A549 (cell line): ENCODE data around the gene ZFAND4.

Source experiments
- CEBPB ChIP-seq, 2 experiments: fragments of >200 bp in 1 of 2; sonication (Bioruptor Twin) in 1 of 2; formaldehyde crosslinking in 1 of 2; IDR thresholded peaks; 2 replicates each; pipeline ENCODE4 v1.6.1; 2012 to 2016
- ELK1 ChIP-seq: fragments of 150-350 bp; IDR thresholded peaks from 2 replicates; pipeline ENCODE4 v1.6.1; 2014; ENCODE audit warnings: low read depth, mild to moderate bottlenecking, low read length
- EP300 ChIP-seq, 2 experiments: fragments of >200 bp; sonication (Bioruptor Twin); formaldehyde crosslinking; IDR thresholded peaks; 2 replicates in 1 of 2; 3 replicates in 1 of 2; pipeline ENCODE4 v1.6.1; 2016 to 2017
- FOXS1 ChIP-seq: fragments of 250-450 bp; sonication (Bioruptor Pico); IDR thresholded peaks from 2 replicates; pipeline ENCODE4 v1.5.0; 2020; ENCODE audit warnings: mild to moderate bottlenecking, moderate library complexity
- MAZ ChIP-seq: fragments of 150-350 bp; IDR thresholded peaks from 2 replicates; pipeline ENCODE4 v1.6.1; 2014; ENCODE audit warnings: antibody characterized with exemption, low read depth, low read length, borderline replicate concordance
- MYC ChIP-seq: IDR thresholded peaks from 2 replicates; pipeline ENCODE4 v1.6.1; 2012; ENCODE audit warnings: mild to moderate bottlenecking, inconsistent platforms, low read length, improper control_type of control experiment, borderline replicate concordance
- NFE2L2 ChIP-seq: fragments of 150-350 bp; conservative IDR thresholded peaks from 2 replicates; pipeline ENCODE4 v1.6.1; 2014; ENCODE audit warnings: low read length
- PHF8 ChIP-seq: fragments of 200-600 bp; sonication (generic); IDR thresholded peaks from 2 replicates; pipeline ENCODE4 v1.6.1; 2016; ENCODE audit warnings: low read depth, mild to moderate bottlenecking, antibody characterized with exemption, moderate library complexity, borderline replicate concordance
- POLR2A ChIP-seq: IDR thresholded peaks from 2 replicates; pipeline ENCODE4 v1.6.1; 2012; ENCODE audit warnings: mild to moderate bottlenecking, low read length
- SREBF2 ChIP-seq: fragments of 450-650 bp; IDR thresholded peaks from 2 replicates; pipeline ENCODE4 v1.6.1; 2014; ENCODE audit warnings: mild to moderate bottlenecking, moderate library complexity
- ZSCAN20 ChIP-seq: fragments of 250-450 bp; sonication (Bioruptor Pico); IDR thresholded peaks from 2 replicates; pipeline ENCODE4 v1.8.0; 2022; ENCODE audit warnings: mild to moderate bottlenecking, moderate library complexity
- TF ChIP-seq, protein P1 (sequence below): fragments of >200 bp; sonication (Bioruptor Twin); formaldehyde crosslinking; IDR thresholded peaks from 3 replicates; pipeline ENCODE4 v1.5.1; 2016
- TF ChIP-seq, protein P2 (sequence below): fragments of 450-650 bp; IDR thresholded peaks from 2 replicates; pipeline ENCODE4 v1.6.1; 2014; ENCODE audit warnings: antibody characterized with exemption

DNA sequence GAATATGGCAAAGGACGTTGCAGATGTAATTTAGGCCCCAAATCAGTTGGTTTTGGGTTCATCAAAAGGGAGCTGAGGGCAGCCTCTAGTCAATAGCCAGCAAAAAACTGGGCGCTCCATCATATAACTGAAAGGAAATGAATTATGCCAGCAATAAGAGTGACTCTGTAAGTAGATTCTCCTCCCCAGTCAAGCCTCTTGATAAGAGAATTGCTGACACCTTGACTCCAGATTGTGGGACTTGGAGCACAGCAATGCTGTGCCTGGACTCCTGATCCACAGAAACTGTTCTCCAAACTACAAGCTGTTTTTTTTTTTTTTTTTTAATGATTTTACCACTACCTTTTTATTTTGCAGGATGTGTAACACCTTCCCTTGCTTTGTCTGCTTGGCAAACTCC, 25.5 kb downstream of the ZFAND4 start:
- TF ChIP-seq SREBF2, result no peak
- TF ChIP-seq, protein P1, sequence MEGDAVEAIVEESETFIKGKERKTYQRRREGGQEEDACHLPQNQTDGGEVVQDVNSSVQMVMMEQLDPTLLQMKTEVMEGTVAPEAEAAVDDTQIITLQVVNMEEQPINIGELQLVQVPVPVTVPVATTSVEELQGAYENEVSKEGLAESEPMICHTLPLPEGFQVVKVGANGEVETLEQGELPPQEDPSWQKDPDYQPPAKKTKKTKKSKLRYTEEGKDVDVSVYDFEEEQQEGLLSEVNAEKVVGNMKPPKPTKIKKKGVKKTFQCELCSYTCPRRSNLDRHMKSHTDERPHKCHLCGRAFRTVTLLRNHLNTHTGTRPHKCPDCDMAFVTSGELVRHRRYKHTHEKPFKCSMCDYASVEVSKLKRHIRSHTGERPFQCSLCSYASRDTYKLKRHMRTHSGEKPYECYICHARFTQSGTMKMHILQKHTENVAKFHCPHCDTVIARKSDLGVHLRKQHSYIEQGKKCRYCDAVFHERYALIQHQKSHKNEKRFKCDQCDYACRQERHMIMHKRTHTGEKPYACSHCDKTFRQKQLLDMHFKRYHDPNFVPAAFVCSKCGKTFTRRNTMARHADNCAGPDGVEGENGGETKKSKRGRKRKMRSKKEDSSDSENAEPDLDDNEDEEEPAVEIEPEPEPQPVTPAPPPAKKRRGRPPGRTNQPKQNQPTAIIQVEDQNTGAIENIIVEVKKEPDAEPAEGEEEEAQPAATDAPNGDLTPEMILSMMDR, result no peak
- TF ChIP-seq ELK1, result no peak
- TF ChIP-seq POLR2A, result no peak
- no peak for TF ChIP-seq MYC
- TF ChIP-seq ZSCAN20, result no peak
- TF ChIP-seq EP300 (IDR thresholded peaks at IDR 0.05), result no peak
- TF ChIP-seq CEBPB (IDR thresholded peaks at IDR 0.05), result no peak
- TF ChIP-seq, protein P2, sequence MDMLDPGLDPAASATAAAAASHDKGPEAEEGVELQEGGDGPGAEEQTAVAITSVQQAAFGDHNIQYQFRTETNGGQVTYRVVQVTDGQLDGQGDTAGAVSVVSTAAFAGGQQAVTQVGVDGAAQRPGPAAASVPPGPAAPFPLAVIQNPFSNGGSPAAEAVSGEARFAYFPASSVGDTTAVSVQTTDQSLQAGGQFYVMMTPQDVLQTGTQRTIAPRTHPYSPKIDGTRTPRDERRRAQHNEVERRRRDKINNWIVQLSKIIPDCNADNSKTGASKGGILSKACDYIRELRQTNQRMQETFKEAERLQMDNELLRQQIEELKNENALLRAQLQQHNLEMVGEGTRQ, result no peak
- no peak for TF ChIP-seq FOXS1 (CRISPR knock-in tag)
- TF ChIP-seq MAZ, result no peak
- no peak for TF ChIP-seq PHF8
- TF ChIP-seq NFE2L2, result no peak
